Transverse colon (tissue), 3 donors: Measurements from ENCODE around the gene PITX1.

ENCODE experiments used
- CTCF ChIP-seq, 5 experiments: fragments of 200-600 bp in 3 of 5; fragments of 450-650 bp in 2 of 5; sonication (generic) in 3 of 5; IDR thresholded peaks; 1 replicate in 2 of 5; 2 replicates in 3 of 5; pipeline ENCODE4 v1.5.1; 2016 to 2017; ENCODE audit warnings: antibody characterized with exemption in 5 of 5, inconsistent platforms in 3 of 5, mild to moderate bottlenecking in 2 of 5, moderate library complexity in 1 of 5
- EP300 ChIP-seq: sonication (generic); formaldehyde crosslinking; IDR thresholded peaks from one replicate; pipeline ENCODE4 v1.6.1; 2017; ENCODE audit warnings: antibody characterized with exemption, low read depth

GRCh38 chr5:135065306-135066265 is 31.6 kb upstream of the PITX1 start:
- TF ChIP-seq CTCF (IDR thresholded peaks at IDR 0.05) (no peak), EP300 (no peak)
